ENCODE measurements around the gene LCP1. TPM values are rescaled to one million over a fixed set of nuclear protein-coding genes. Genes with fewer than 3 reads are reported as not detected.

The LCP1 gene
- polyA plus RNA-seq, 1 donor (not counting 4 experiments of a cell fraction or from before 2014, with no cell fraction given): 2.5 TPM

DNA sequence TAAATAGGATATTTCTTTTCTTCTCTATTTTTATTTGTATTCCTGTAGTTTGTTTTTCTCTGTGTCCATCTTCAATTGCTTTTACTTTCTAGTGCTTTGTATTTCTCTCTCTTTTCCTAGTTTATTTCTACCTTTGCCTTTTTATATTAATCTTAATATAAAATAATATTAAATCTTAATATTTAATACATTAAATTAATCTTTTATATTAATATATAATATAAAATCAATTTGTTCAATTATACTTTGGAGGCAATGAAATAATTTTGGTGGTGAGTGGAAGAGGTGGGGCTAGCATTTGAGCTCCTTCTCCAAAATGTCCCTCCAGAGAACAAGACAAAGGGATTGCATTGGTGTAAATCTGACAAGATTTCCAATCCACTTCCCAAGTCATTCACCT, 70.8 kb downstream of the LCP1 start:
- no peaks in the 10 kb centered on the region for H3K9me3 ChIP-seq (ENCODE audit: control insufficient read depth, low read depth, low read length)
- no peak overlapping the region for H3K9ac ChIP-seq (ENCODE audit: control insufficient read depth, extremely low read depth, insufficient read depth, low read length)
- no peaks in the 10 kb centered on the region for H3K79me2 ChIP-seq (ENCODE audit: control insufficient read depth, insufficient read depth, low read length)
- H3K27me3 ChIP-seq (ENCODE audit: control insufficient read depth, extremely low read depth, insufficient read depth, low read length): no peaks in the 10 kb centered on the region
- dilution Hi-C loops (cut with MboI; ENCODE audit: extremely low pct_ligation_motif_present, low sequenced_read_pairs): no loop called here
- DNase-seq (ENCODE audit: low read depth, low spot score): no peak
- H3K9me1 ChIP-seq (ENCODE audit: control insufficient read depth, extremely low read depth, insufficient read depth, low read length): no peaks in the 10 kb centered on the region
- no peak overlapping the region for H3K27ac ChIP-seq (ENCODE audit: control insufficient read depth, insufficient read depth, low read length)
- TF ChIP-seq, protein P1, sequence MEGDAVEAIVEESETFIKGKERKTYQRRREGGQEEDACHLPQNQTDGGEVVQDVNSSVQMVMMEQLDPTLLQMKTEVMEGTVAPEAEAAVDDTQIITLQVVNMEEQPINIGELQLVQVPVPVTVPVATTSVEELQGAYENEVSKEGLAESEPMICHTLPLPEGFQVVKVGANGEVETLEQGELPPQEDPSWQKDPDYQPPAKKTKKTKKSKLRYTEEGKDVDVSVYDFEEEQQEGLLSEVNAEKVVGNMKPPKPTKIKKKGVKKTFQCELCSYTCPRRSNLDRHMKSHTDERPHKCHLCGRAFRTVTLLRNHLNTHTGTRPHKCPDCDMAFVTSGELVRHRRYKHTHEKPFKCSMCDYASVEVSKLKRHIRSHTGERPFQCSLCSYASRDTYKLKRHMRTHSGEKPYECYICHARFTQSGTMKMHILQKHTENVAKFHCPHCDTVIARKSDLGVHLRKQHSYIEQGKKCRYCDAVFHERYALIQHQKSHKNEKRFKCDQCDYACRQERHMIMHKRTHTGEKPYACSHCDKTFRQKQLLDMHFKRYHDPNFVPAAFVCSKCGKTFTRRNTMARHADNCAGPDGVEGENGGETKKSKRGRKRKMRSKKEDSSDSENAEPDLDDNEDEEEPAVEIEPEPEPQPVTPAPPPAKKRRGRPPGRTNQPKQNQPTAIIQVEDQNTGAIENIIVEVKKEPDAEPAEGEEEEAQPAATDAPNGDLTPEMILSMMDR (optimal IDR thresholded peaks at IDR 0.05 in 1 of 3, IDR thresholded peaks at IDR 0.05 in 1 of 3, conservative IDR thresholded peaks at IDR 0.05 in 1 of 3; ENCODE audit: extremely low read depth in 1 of 3, insufficient read depth in 2 of 3, low read length in 3 of 3): no peak
- TF ChIP-seq EZH2 (IDR thresholded peaks at IDR 0.05; ENCODE audit: low read length): no peak
- H2AFZ ChIP-seq (ENCODE audit: control insufficient read depth, low read length): no peak overlapping the region
- FAIRE-seq: no peak
- H3K4me3 ChIP-seq (ENCODE audit: control insufficient read depth in 2 of 3, extremely low read depth in 1 of 3, insufficient read depth in 2 of 3, low read depth in 1 of 3, low read length in 3 of 3): no peak overlapping the region
- H3K4me2 ChIP-seq (ENCODE audit: control insufficient read depth, extremely low read depth, insufficient read depth, low read depth, low read length): no peak overlapping the region
- no peaks in the 10 kb centered on the region for H4K20me1 ChIP-seq (ENCODE audit: control insufficient read depth, extremely low read depth, insufficient read depth, low read length)
- no peaks in the 10 kb centered on the region for H3K36me3 ChIP-seq (ENCODE audit: control insufficient read depth in 2 of 2, extremely low read depth in 1 of 2, insufficient read depth in 2 of 2, low read length in 2 of 2)
- no peaks in the 10 kb centered on the region for H3K4me1 ChIP-seq (ENCODE audit: control insufficient read depth, extremely low read depth, insufficient read depth, low read length)

DNA sequence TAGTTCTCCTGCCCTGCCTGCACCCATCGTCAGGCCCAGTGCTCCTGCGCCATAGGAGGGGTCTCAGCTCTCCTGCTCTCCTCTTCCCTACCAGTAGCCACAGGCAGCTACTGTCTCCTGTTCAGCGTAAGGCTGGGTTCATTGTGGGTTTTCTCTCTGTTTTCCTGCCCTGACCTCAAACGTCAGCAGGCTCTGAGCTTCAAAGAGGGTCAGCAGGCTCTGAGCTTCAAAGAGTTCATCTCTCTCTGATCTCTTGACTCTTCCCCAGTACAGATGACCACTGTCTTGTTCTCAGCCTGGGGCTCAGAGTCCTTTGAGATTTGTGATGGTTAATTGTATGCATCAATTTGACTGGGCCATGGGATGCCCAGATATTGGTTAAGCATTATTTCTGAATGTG, 72.5 kb downstream of the LCP1 start:
- Histone ChIP-seq H3K4me3 (ENCODE audit: control insufficient read depth in 2 of 3, extremely low read depth in 1 of 3, insufficient read depth in 2 of 3, low read depth in 1 of 3, low read length in 3 of 3) (no peak overlapping the region), H3K36me3 (ENCODE audit: control insufficient read depth in 2 of 2, extremely low read depth in 1 of 2, insufficient read depth in 2 of 2, low read length in 2 of 2) (no peaks in the 10 kb centered on the region), H3K9me3 (ENCODE audit: control insufficient read depth, low read depth, low read length) (no peaks in the 10 kb centered on the region), H3K27ac (ENCODE audit: control insufficient read depth, insufficient read depth, low read length) (no peak overlapping the region), H3K4me1 (ENCODE audit: control insufficient read depth, extremely low read depth, insufficient read depth, low read length) (no peaks in the 10 kb centered on the region), H3K79me2 (ENCODE audit: control insufficient read depth, insufficient read depth, low read length) (no peaks in the 10 kb centered on the region), H2AFZ (ENCODE audit: control insufficient read depth, low read length) (no peak overlapping the region), H3K9me1 (ENCODE audit: control insufficient read depth, extremely low read depth, insufficient read depth, low read length) (no peaks in the 10 kb centered on the region), H4K20me1 (ENCODE audit: control insufficient read depth, extremely low read depth, insufficient read depth, low read length) (no peaks in the 10 kb centered on the region), H3K4me2 (ENCODE audit: control insufficient read depth, extremely low read depth, insufficient read depth, low read depth, low read length) (no peak overlapping the region), H3K27me3 (ENCODE audit: control insufficient read depth, extremely low read depth, insufficient read depth, low read length) (no peaks in the 10 kb centered on the region), H3K9ac (ENCODE audit: control insufficient read depth, extremely low read depth, insufficient read depth, low read length) (no peak overlapping the region)
- FAIRE-seq (no peak), DNase-seq (ENCODE audit: low read depth, low spot score) (no peak)
- dilution Hi-C loops (cut with MboI; ENCODE audit: extremely low pct_ligation_motif_present, low sequenced_read_pairs): no loop called here
- TF ChIP-seq, protein P1 (optimal IDR thresholded peaks at IDR 0.05 in 1 of 3, IDR thresholded peaks at IDR 0.05 in 1 of 3, conservative IDR thresholded peaks at IDR 0.05 in 1 of 3; ENCODE audit: extremely low read depth in 1 of 3, insufficient read depth in 2 of 3, low read length in 3 of 3): no peak
- no peak for TF ChIP-seq EZH2 (IDR thresholded peaks at IDR 0.05; ENCODE audit: low read length)
